ENCODE results near the gene ZNF644.

GRCh38 chr1:90993245-90993644 is 28.6 kb downstream of the ZNF644 start:
- TF ChIP-seq CTCF (IDR thresholded peaks at IDR 0.05) (no peak), EZH2 (IDR thresholded peaks at IDR 0.05; ENCODE audit: borderline replicate concordance, insufficient read depth, low read depth, low read length, poor library complexity, severe bottlenecking) (no peak)
